Trophoblast cell (in vitro differentiated cells and primary cell): ENCODE measurements around the gene UNC50.

Experiments used
- DNase-seq, 2 donors: peaks; one replicate each; pipeline ENCODE4 v3.0.0-alpha.2; 2016
- H2AFZ ChIP-seq: 2 replicates; pipeline ENCODE4 v1.6.1; 2013; ENCODE audit warnings: low read length, moderate library complexity, mild to moderate bottlenecking; ENCODE audit not compliant: insufficient read depth, poor library complexity
- H2AK5ac ChIP-seq: 2 replicates; pipeline ENCODE4 v1.6.1; 2013; ENCODE audit warnings: mild to moderate bottlenecking, low read length
- H2BK120ac ChIP-seq: 2 replicates; pipeline ENCODE4 v1.6.1; 2013; ENCODE audit warnings: low read length, mild to moderate bottlenecking, moderate library complexity; ENCODE audit not compliant: insufficient read depth, poor library complexity
- H2BK12ac ChIP-seq: 2 replicates; pipeline ENCODE4 v1.6.1; 2013; ENCODE audit warnings: mild to moderate bottlenecking, low read length, moderate library complexity
- H2BK5ac ChIP-seq: 2 replicates; pipeline ENCODE4 v1.6.1; 2013; ENCODE audit warnings: low read length, low read depth, moderate library complexity, mild to moderate bottlenecking; ENCODE audit not compliant: poor library complexity
- H3K14ac ChIP-seq: 2 replicates; pipeline ENCODE4 v1.6.1; 2013; ENCODE audit warnings: mild to moderate bottlenecking, low read length
- H3K18ac ChIP-seq: 2 replicates; pipeline ENCODE4 v1.6.1; 2013; ENCODE audit warnings: mild to moderate bottlenecking, low read length
- H3K23ac ChIP-seq: 2 replicates; pipeline ENCODE4 v1.6.1; 2013; ENCODE audit warnings: low read length
- H3K27ac ChIP-seq: 2 replicates; pipeline ENCODE4 v1.5.1; 2013; ENCODE audit warnings: low read depth, mild to moderate bottlenecking, inconsistent platforms, low read length, moderate library complexity
- H3K27me3 ChIP-seq: 2 replicates; pipeline ENCODE4 v1.6.1; 2013; ENCODE audit warnings: inconsistent platforms, mild to moderate bottlenecking, low read length, moderate library complexity; ENCODE audit not compliant: insufficient read depth
- H3K36me3 ChIP-seq, 2 experiments: 1 replicate in 1 of 2; 2 replicates in 1 of 2; pipeline ENCODE4 v1.6.1; 2013; ENCODE audit warnings: low read length in 2 of 2, mild to moderate bottlenecking in 2 of 2, moderate library complexity in 1 of 2; ENCODE audit not compliant: insufficient read depth in 2 of 2, control insufficient read depth in 1 of 2
- H3K4ac ChIP-seq: 2 replicates; pipeline ENCODE4 v1.6.1; 2013; ENCODE audit warnings: low read depth, mild to moderate bottlenecking, low read length, moderate library complexity
- H3K4me1 ChIP-seq, 2 experiments: 1 replicate in 1 of 2; 2 replicates in 1 of 2; pipeline ENCODE4 v1.6.1; 2013; ENCODE audit warnings: low read length in 2 of 2, mild to moderate bottlenecking in 2 of 2, moderate library complexity in 1 of 2; ENCODE audit not compliant: insufficient read depth in 2 of 2, control insufficient read depth in 1 of 2
- H3K4me2 ChIP-seq: 2 replicates; pipeline ENCODE4 v1.6.1; 2013; ENCODE audit warnings: inconsistent platforms, mild to moderate bottlenecking, low read length, moderate library complexity
- H3K4me3 ChIP-seq: 2 replicates; pipeline ENCODE4 v1.5.1; 2013; ENCODE audit warnings: mild to moderate bottlenecking, low read depth, low read length, inconsistent platforms
- H3K79me1 ChIP-seq: one replicate; pipeline ENCODE4 v1.6.1; 2013; ENCODE audit warnings: low read length
- H3K79me2 ChIP-seq: 2 replicates; pipeline ENCODE4 v1.6.1; 2013; ENCODE audit warnings: low read length, mild to moderate bottlenecking; ENCODE audit not compliant: control insufficient read depth, insufficient read depth, poor library complexity
- H3K9ac ChIP-seq: 2 replicates; pipeline ENCODE4 v1.6.1; 2013; ENCODE audit warnings: mild to moderate bottlenecking, low read length
- H3K9me3 ChIP-seq: 2 replicates; pipeline ENCODE4 v1.6.1; 2013; ENCODE audit warnings: low read depth, mild to moderate bottlenecking, control low read depth, inconsistent platforms, low read length; ENCODE audit not compliant: insufficient read depth
- H4K12ac ChIP-seq: 2 replicates; pipeline ENCODE4 v1.6.1; 2013; ENCODE audit warnings: low read depth, mild to moderate bottlenecking, low read length, moderate library complexity
- H4K8ac ChIP-seq: 2 replicates; pipeline ENCODE4 v1.6.1; 2013; ENCODE audit warnings: low read depth, mild to moderate bottlenecking, low read length, moderate library complexity
- H4K91ac ChIP-seq: one replicate; pipeline ENCODE4 v1.6.1; 2013; ENCODE audit warnings: low read depth, mild to moderate bottlenecking, low read length, moderate library complexity
- WGBS: extraction: QIAGEN DNeasy Blood & Tissue Kit; methylation state at CpG from one replicate; pipeline ENCODE4 v1.1.7; 2013; ENCODE audit warnings: missing lambda C conversion rate; ENCODE audit not compliant: insufficient read length, insufficient coverage; ENCODE audit errors: extremely low coverage; 5-methylcytosine and 5-hydroxymethylcytosine counted together

Gene UNC50

GRCh38 chr2:98582523-98582922, 25.9 kb upstream of the UNC50 start:
- H3K4me3 ChIP-seq = no peak overlapping the region
- no CpG with 5 or more reads among the region's 9 CpGs for WGBS
- H3K9me3 ChIP-seq = peaks cover 2% of the 10 kb centered on the region
- H3K9ac ChIP-seq = peak overlapping the region; percentile 33
- no peak overlapping the region for H4K12ac ChIP-seq
- H2AK5ac ChIP-seq = no peak overlapping the region
- H3K27ac ChIP-seq = no peak overlapping the region
- DNase-seq = no peak
- no peak overlapping the region for H4K91ac ChIP-seq
- H3K4me1 ChIP-seq = no peaks in the 10 kb centered on the region
- no peak overlapping the region for H3K14ac ChIP-seq
- no peak overlapping the region for H2BK120ac ChIP-seq
- H3K79me2 ChIP-seq = peaks cover 2% of the 10 kb centered on the region
- H2BK12ac ChIP-seq = no peak overlapping the region
- no peak overlapping the region for H2BK5ac ChIP-seq
- H3K18ac ChIP-seq = no peak overlapping the region
- no peak overlapping the region for H4K8ac ChIP-seq
- H3K27me3 ChIP-seq = no peaks in the 10 kb centered on the region
- no peaks in the 10 kb centered on the region for H3K79me1 ChIP-seq
- H3K4me2 ChIP-seq = no peak overlapping the region
- H3K36me3 ChIP-seq = peaks cover 15 to 27% of the 10 kb centered on the region in 2 experiments
- no peak overlapping the region for H3K23ac ChIP-seq
- H3K4ac ChIP-seq = no peak overlapping the region
- H2AFZ ChIP-seq = no peak overlapping the region

DNA sequence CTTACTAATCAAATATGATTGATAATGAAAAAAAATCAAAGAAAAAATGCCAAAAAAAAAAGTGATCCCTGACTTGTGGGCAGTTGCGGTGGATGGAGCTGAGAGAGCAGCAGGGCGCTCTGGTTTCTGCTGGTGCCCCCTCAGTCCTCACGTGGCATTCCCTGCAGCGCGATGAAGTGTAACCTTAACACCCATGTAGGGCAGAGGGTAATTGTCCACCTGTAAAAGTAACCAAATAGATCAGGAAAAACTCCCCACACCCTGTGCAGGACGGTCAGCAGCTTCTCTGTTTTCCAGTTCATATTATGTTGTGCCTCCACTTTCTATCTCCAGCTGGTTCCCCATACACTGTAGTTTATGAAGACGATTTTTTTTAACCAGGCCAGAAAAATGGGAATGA, 25.1 kb upstream of the UNC50 start:
- Histone ChIP-seq H2AK5ac (no peak overlapping the region), H2BK12ac (no peak overlapping the region), H3K79me2 (peaks cover 2% of the 10 kb centered on the region), H3K27ac (no peak overlapping the region), H4K91ac (no peak overlapping the region), H2BK120ac (no peak overlapping the region), H3K4ac (no peak overlapping the region), H3K36me3 (peaks cover 14 to 23% of the 10 kb centered on the region in 2 experiments), H3K4me2 (no peak overlapping the region), H3K4me3 (no peak overlapping the region), H2BK5ac (no peak overlapping the region), H4K12ac (no peak overlapping the region), H4K8ac (no peak overlapping the region), H3K23ac (no peak overlapping the region), H2AFZ (no peak overlapping the region), H3K9ac (no peak overlapping the region), H3K14ac (no peak overlapping the region), H3K9me3 (no peaks in the 10 kb centered on the region), H3K79me1 (no peaks in the 10 kb centered on the region), H3K27me3 (no peaks in the 10 kb centered on the region), H3K4me1 (no peaks in the 10 kb centered on the region), H3K18ac (no peak overlapping the region)
- no CpG with 5 or more reads among the region's 7 CpGs for WGBS
- no peak for DNase-seq

GRCh38 chr2:98583816-98584618, 24.4 kb upstream of the UNC50 start:
- Histone ChIP-seq H2AK5ac (no peak overlapping the region), H2BK12ac (no peak overlapping the region), H4K91ac (no peak overlapping the region), H3K36me3 (peaks cover 17 to 23% of the 10 kb centered on the region in 2 experiments), H3K27ac (no peak overlapping the region), H3K4me3 (no peak overlapping the region), H2AFZ (no peak overlapping the region), H3K9me3 (no peaks in the 10 kb centered on the region), H4K8ac (no peak overlapping the region), H3K18ac (no peak overlapping the region), H2BK5ac (no peak overlapping the region), H3K4me2 (no peak overlapping the region), H3K14ac (no peak overlapping the region), H3K23ac (no peak overlapping the region), H3K9ac (no peak overlapping the region), H3K4ac (no peak overlapping the region), H2BK120ac (no peak overlapping the region), H3K79me1 (no peaks in the 10 kb centered on the region), H4K12ac (no peak overlapping the region), H3K79me2 (peaks cover 2% of the 10 kb centered on the region), H3K4me1 (no peaks in the 10 kb centered on the region), H3K27me3 (no peaks in the 10 kb centered on the region)
- DNase-seq = no peak
- WGBS = no CpG with 5 or more reads among the region's 10 CpGs

GRCh38 chr2:98585386-98585785, 23.0 kb upstream of the UNC50 start:
- no peak overlapping the region for H3K4me3 ChIP-seq
- H3K14ac ChIP-seq = no peak overlapping the region
- H3K9me3 ChIP-seq = no peaks in the 10 kb centered on the region
- no peak overlapping the region for H2BK5ac ChIP-seq
- peaks cover 2% of the 10 kb centered on the region for H3K79me2 ChIP-seq
- H2AFZ ChIP-seq = no peak overlapping the region
- H3K9ac ChIP-seq = no peak overlapping the region
- H3K18ac ChIP-seq = no peak overlapping the region
- no peak overlapping the region for H2BK12ac ChIP-seq
- no peak overlapping the region for H2BK120ac ChIP-seq
- no peaks in the 10 kb centered on the region for H3K27me3 ChIP-seq
- H3K36me3 ChIP-seq = peaks cover 13 to 24% of the 10 kb centered on the region in 2 experiments
- H4K12ac ChIP-seq = no peak overlapping the region
- no peak overlapping the region for H2AK5ac ChIP-seq
- H3K4me2 ChIP-seq = no peak overlapping the region
- no peak overlapping the region for H3K27ac ChIP-seq
- H3K79me1 ChIP-seq = no peaks in the 10 kb centered on the region
- WGBS = no CpG with 5 or more reads among the region's 10 CpGs
- no peak overlapping the region for H4K91ac ChIP-seq
- H3K23ac ChIP-seq = no peak overlapping the region
- no peak for DNase-seq
- no peak overlapping the region for H3K4ac ChIP-seq
- no peaks in the 10 kb centered on the region for H3K4me1 ChIP-seq
- no peak overlapping the region for H4K8ac ChIP-seq
